NT2/D1 (cell line): ENCODE data around the gene ATXN10.

ENCODE experiments used
- DNase-seq: peaks from one replicate; pipeline ENCODE4 v3.0.0-alpha.2; 2011; ENCODE audit warnings: low read depth, low spot score
- H3K27me3 ChIP-seq: 2 replicates; pipeline ENCODE4 v1.6.0; 2011; ENCODE audit warnings: mild to moderate bottlenecking; ENCODE audit not compliant: insufficient read length, insufficient read depth
- H3K36me3 ChIP-seq: 2 replicates; pipeline ENCODE4 v1.6.1; 2011; ENCODE audit warnings: mild to moderate bottlenecking, low read length, mixed read lengths; ENCODE audit not compliant: insufficient read depth, insufficient read length
- H3K4me1 ChIP-seq: 2 replicates; pipeline ENCODE4 v1.5.1; 2011; ENCODE audit not compliant: insufficient read depth, insufficient read length
- H3K4me3 ChIP-seq: 2 replicates; pipeline ENCODE4 v1.5.1; 2011; ENCODE audit warnings: low read depth; ENCODE audit not compliant: insufficient read length
- H3K9ac ChIP-seq: 2 replicates; pipeline ENCODE4 v1.6.0; 2011; ENCODE audit warnings: low read depth; ENCODE audit not compliant: insufficient read length
- H3K9me3 ChIP-seq: 2 replicates; pipeline ENCODE4 v1.5.1; 2011; ENCODE audit warnings: mild to moderate bottlenecking, low read length; ENCODE audit not compliant: insufficient read depth
- SUZ12 ChIP-seq: IDR thresholded peaks from 2 replicates; pipeline ENCODE4 v1.6.1; 2011; ENCODE audit not compliant: insufficient read length, insufficient read depth; ENCODE audit errors: extremely low read depth
- YY1 ChIP-seq: IDR thresholded peaks from 2 replicates; pipeline ENCODE4 v1.6.1; 2011; ENCODE audit not compliant: insufficient read length, insufficient read depth
- ZNF274 ChIP-seq: IDR thresholded peaks from 2 replicates; pipeline ENCODE4 v1.6.1; 2011; ENCODE audit warnings: mild to moderate bottlenecking, low read depth, low read length

Gene ATXN10

GRCh38 chr22:45740236-45740635 is 68.6 kb downstream of the ATXN10 start:
- DNase-seq = no peak

GRCh38 chr22:45742866-45743450 is 71.3 kb downstream of the ATXN10 start:
- no peak for TF ChIP-seq YY1

More at GRCh38 chr22:45740236-45740635, 68.6 kb downstream of the ATXN10 start:
- no peaks in the 10 kb centered on the region for H3K27me3 ChIP-seq
- no peak overlapping the region for H3K9ac ChIP-seq
- no peaks in the 10 kb centered on the region for H3K9me3 ChIP-seq
- H3K36me3 ChIP-seq = peaks cover 56% of the 10 kb centered on the region
- H3K4me1 ChIP-seq = no peaks in the 10 kb centered on the region
- TF ChIP-seq ZNF274 (no peak), YY1 (no peak), SUZ12 (no peak)
- no peak overlapping the region for H3K4me3 ChIP-seq

GRCh38 chr22:45743687-45744086 is 72.1 kb downstream of the ATXN10 start:
- DNase-seq = no peak
- Histone ChIP-seq H3K9ac (no peak overlapping the region), H3K4me3 (no peak overlapping the region), H3K4me1 (no peaks in the 10 kb centered on the region), H3K9me3 (no peaks in the 10 kb centered on the region), H3K27me3 (no peaks in the 10 kb centered on the region), H3K36me3 (peaks cover 48% of the 10 kb centered on the region)
- TF ChIP-seq YY1 (no peak), ZNF274 (no peak), SUZ12 (no peak)

More at GRCh38 chr22:45742866-45743450, 71.3 kb downstream of the ATXN10 start:
- Histone ChIP-seq H3K9ac (no peak overlapping the region), H3K9me3 (no peaks in the 10 kb centered on the region), H3K27me3 (no peaks in the 10 kb centered on the region), H3K36me3 (peaks cover 50% of the 10 kb centered on the region), H3K4me1 (no peaks in the 10 kb centered on the region), H3K4me3 (no peak overlapping the region)
- DNase-seq = no peak

- Histone ChIP-seq H3K27me3 (no peaks in the 10 kb centered on the region), H3K36me3 (peaks cover 45% of the 10 kb centered on the region), H3K9me3 (no peaks in the 10 kb centered on the region), H3K4me3 (no peak overlapping the region), H3K9ac (no peak overlapping the region), H3K4me1 (no peaks in the 10 kb centered on the region)
- TF ChIP-seq YY1 (no peak), ZNF274 (no peak), SUZ12 (no peak)
- DNase-seq = no peak
These were observed 72.8 kb downstream of the ATXN10 start for GRCh38 chr22:45744442-45744841.

- no peak overlapping the region for H3K9ac ChIP-seq
- DNase-seq = no peak
- H3K4me1 ChIP-seq = no peaks in the 10 kb centered on the region
- no peak for TF ChIP-seq YY1
- no peak for TF ChIP-seq ZNF274
- no peak for TF ChIP-seq SUZ12
- no peaks in the 10 kb centered on the region for H3K9me3 ChIP-seq
- no peak overlapping the region for H3K4me3 ChIP-seq
- no peaks in the 10 kb centered on the region for H3K27me3 ChIP-seq
- peaks cover 16% of the 10 kb centered on the region for H3K36me3 ChIP-seq
These were observed 79.0 kb downstream of the ATXN10 start for GRCh38 chr22:45750626-45751025.

- DNase-seq = no peak
- H3K9ac ChIP-seq = no peak overlapping the region
- no peaks in the 10 kb centered on the region for H3K9me3 ChIP-seq
- TF ChIP-seq SUZ12 = no peak
- no peak for TF ChIP-seq ZNF274
- TF ChIP-seq YY1 = no peak
- H3K4me3 ChIP-seq = no peak overlapping the region
- peaks cover 4% of the 10 kb centered on the region for H3K4me1 ChIP-seq
- no peaks in the 10 kb centered on the region for H3K27me3 ChIP-seq
- peaks cover 16% of the 10 kb centered on the region for H3K36me3 ChIP-seq
These were observed 80.4 kb downstream of the ATXN10 start for GRCh38 chr22:45752036-45752435.

GRCh38 chr22:45754822-45755221 is 83.2 kb downstream of the ATXN10 start:
- no peak for DNase-seq
- no peak overlapping the region for H3K4me3 ChIP-seq
- TF ChIP-seq ZNF274 (no peak), SUZ12 (no peak), YY1 (no peak)
- H3K36me3 ChIP-seq = peaks cover 17% of the 10 kb centered on the region
- H3K27me3 ChIP-seq = no peaks in the 10 kb centered on the region
- H3K4me1 ChIP-seq = peaks cover 11% of the 10 kb centered on the region
- H3K9me3 ChIP-seq = no peaks in the 10 kb centered on the region; the same call in 1 of the 2 replicates
- no peak overlapping the region for H3K9ac ChIP-seq
